ENCODE results near the gene VPS35L. TPM values are rescaled to one million over a fixed set of nuclear protein-coding genes. Genes with fewer than 3 reads are reported as not detected.

Gene VPS35L
- total RNA-seq, 1 experiment from 2014 or later: 14.2 TPM

GRCh38 chr16:19605701-19606100 lies 50.2 kb downstream of the VPS35L start:
- intact Hi-C loops (cut with micrococcal nuclease; ENCODE audit: unreplicated experiment): loop anchor here (10.0 kb wide), 1 partner anchor 779 kb away; no protein-coding TSS in a partner anchor
- DNase-seq: no peak
- TF ChIP-seq, protein P1, sequence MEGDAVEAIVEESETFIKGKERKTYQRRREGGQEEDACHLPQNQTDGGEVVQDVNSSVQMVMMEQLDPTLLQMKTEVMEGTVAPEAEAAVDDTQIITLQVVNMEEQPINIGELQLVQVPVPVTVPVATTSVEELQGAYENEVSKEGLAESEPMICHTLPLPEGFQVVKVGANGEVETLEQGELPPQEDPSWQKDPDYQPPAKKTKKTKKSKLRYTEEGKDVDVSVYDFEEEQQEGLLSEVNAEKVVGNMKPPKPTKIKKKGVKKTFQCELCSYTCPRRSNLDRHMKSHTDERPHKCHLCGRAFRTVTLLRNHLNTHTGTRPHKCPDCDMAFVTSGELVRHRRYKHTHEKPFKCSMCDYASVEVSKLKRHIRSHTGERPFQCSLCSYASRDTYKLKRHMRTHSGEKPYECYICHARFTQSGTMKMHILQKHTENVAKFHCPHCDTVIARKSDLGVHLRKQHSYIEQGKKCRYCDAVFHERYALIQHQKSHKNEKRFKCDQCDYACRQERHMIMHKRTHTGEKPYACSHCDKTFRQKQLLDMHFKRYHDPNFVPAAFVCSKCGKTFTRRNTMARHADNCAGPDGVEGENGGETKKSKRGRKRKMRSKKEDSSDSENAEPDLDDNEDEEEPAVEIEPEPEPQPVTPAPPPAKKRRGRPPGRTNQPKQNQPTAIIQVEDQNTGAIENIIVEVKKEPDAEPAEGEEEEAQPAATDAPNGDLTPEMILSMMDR (IDR thresholded peaks at IDR 0.05; ENCODE audit: unreplicated experiment): no peak
- no peaks in the 10 kb centered on the region for H3K27me3 Mint-ChIP-seq (ENCODE audit: unreplicated experiment)
- H3K4me1 Mint-ChIP-seq (ENCODE audit: low read depth, unreplicated experiment): peaks cover 18% of the 10 kb centered on the region
- CTCF ChIA-PET: interaction anchor here (1.0 kb wide), 1 partner anchor 22 kb away, joined by 3 read pairs; no protein-coding TSS in a partner anchor
- H3K27ac Mint-ChIP-seq (ENCODE audit: unreplicated experiment): no peak overlapping the region
- H3K36me3 Mint-ChIP-seq (ENCODE audit: insufficient read depth, unreplicated experiment): no peaks in the 10 kb centered on the region
- BruUV-seq (replicated peaks): no TSS peak
- peaks cover 6% of the 10 kb centered on the region for H3K9me3 Mint-ChIP-seq (ENCODE audit: low read depth, unreplicated experiment)
- H3K4me3 Mint-ChIP-seq (ENCODE audit: low read depth, unreplicated experiment): no peak overlapping the region

GRCh38 chr16:19607616-19608280 lies 52.2 kb downstream of the VPS35L start:
- intact Hi-C loops (cut with micrococcal nuclease; ENCODE audit: unreplicated experiment): loop anchor here (10.0 kb wide), 1 partner anchor 777 kb away; no protein-coding TSS in a partner anchor
- Mint-ChIP-seq H3K4me3 (ENCODE audit: low read depth, unreplicated experiment) (no peak overlapping the region), H3K27ac (ENCODE audit: unreplicated experiment) (no peak overlapping the region), H3K4me1 (ENCODE audit: low read depth, unreplicated experiment) (peaks cover 11% of the 10 kb centered on the region), H3K27me3 (ENCODE audit: unreplicated experiment) (no peaks in the 10 kb centered on the region), H3K9me3 (ENCODE audit: low read depth, unreplicated experiment) (peaks cover 6% of the 10 kb centered on the region), H3K36me3 (ENCODE audit: insufficient read depth, unreplicated experiment) (no peaks in the 10 kb centered on the region)
- CTCF ChIA-PET: interaction anchor here (1.0 kb wide), 1 partner anchor 24 kb away, joined by 3 read pairs; no protein-coding TSS in a partner anchor
- TF ChIP-seq, protein P1 (IDR thresholded peaks at IDR 0.05; ENCODE audit: unreplicated experiment): no peak
- no peak for DNase-seq
- no TSS peak for BruUV-seq (replicated peaks)

GRCh38 chr16:19609359-19609758 lies 53.9 kb downstream of the VPS35L start:
- Mint-ChIP-seq H3K27ac (ENCODE audit: unreplicated experiment) (no peak overlapping the region), H3K4me1 (ENCODE audit: low read depth, unreplicated experiment) (peaks cover 11% of the 10 kb centered on the region), H3K9me3 (ENCODE audit: low read depth, unreplicated experiment) (peaks cover 4% of the 10 kb centered on the region), H3K4me3 (ENCODE audit: low read depth, unreplicated experiment) (no peak overlapping the region), H3K36me3 (ENCODE audit: insufficient read depth, unreplicated experiment) (no peaks in the 10 kb centered on the region), H3K27me3 (ENCODE audit: unreplicated experiment) (no peaks in the 10 kb centered on the region)
- TF ChIP-seq, protein P1 (IDR thresholded peaks at IDR 0.05; ENCODE audit: unreplicated experiment): no peak
- intact Hi-C loops (cut with micrococcal nuclease; ENCODE audit: unreplicated experiment): loop anchor here (10.0 kb wide), 1 partner anchor 775 kb away; no protein-coding TSS in a partner anchor
- CTCF ChIA-PET: no interaction called here
- BruUV-seq (replicated peaks): no TSS peak
- DNase-seq: no peak

DNA sequence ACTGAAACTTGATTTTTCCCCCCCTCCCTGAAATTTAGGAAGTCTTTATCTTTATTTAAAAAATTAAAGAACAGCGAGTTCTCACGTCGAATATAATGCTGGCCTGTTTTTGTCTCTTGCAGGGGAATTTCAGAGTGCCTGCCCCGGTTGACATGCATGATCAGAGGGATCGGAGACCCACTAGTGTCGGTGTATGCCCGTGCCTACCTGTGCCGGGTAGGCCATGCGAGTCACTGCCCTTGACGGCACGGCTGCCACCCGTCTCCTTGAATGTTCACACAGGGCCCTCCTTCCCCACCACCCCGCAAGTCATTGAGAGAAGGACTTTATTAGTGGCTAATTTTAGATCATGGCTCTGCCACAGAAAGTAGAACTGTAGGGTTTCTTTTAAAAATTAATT lies 54.7 kb downstream of the VPS35L start:
- Mint-ChIP-seq H3K36me3 (ENCODE audit: insufficient read depth, unreplicated experiment) (no peaks in the 10 kb centered on the region), H3K4me1 (ENCODE audit: low read depth, unreplicated experiment) (peaks cover 9% of the 10 kb centered on the region), H3K27ac (ENCODE audit: unreplicated experiment) (no peak overlapping the region), H3K9me3 (ENCODE audit: low read depth, unreplicated experiment) (peaks cover 4% of the 10 kb centered on the region), H3K4me3 (ENCODE audit: low read depth, unreplicated experiment) (no peak overlapping the region), H3K27me3 (ENCODE audit: unreplicated experiment) (no peaks in the 10 kb centered on the region)
- BruUV-seq (replicated peaks): no TSS peak
- TF ChIP-seq, protein P1 (IDR thresholded peaks at IDR 0.05; ENCODE audit: unreplicated experiment): no peak
- no peak for DNase-seq
- CTCF ChIA-PET: no interaction called here
- intact Hi-C loops (cut with micrococcal nuclease; ENCODE audit: unreplicated experiment): no loop called here

All from Calu3 (cell line).